HCT116 (cell line): ENCODE results near the gene PPFIA2. TPM values are rescaled to one million over a fixed set of nuclear protein-coding genes. Genes with fewer than 3 reads are reported as not detected.

Source experiments
- ATAC-seq: fragments of 200-7000 bp; cut with Tn5 transposase; 2 replicates; pipeline ENCODE4 v1.9.1; 2020; ENCODE audit warnings: mild to moderate bottlenecking, moderate library complexity
- BruUV-seq: library from RNA; stranded (reverse); fragments of 400-500 nt; replicated peaks from 2 replicates; lab custom pipeline; 2021; lab: Mats Ljungman, UMichigan
- CTCF ChIA-PET: fragments of 300-600 bp; sonication (Branson Sonifier 250); formaldehyde crosslinking; loops from one replicate; lab custom pipeline; 2021; ENCODE audit warnings: antibody characterized with exemption; lab: Charles Lee
- POLR2A ChIA-PET: fragments of 300-600, 350-600 bp; sonication (Branson Sonifier 250); formaldehyde crosslinking; loops from one replicate; lab custom pipeline; 2021; ENCODE audit warnings: antibody characterized with exemption; lab: Charles Lee
- RAD21 ChIA-PET, 2 experiments: fragments of 300-600 bp; sonication (Branson Sonifier 250); formaldehyde crosslinking; loops; one replicate each; lab custom pipeline; 2023; ENCODE audit warnings: low total read pairs in 2 of 2; ENCODE audit not compliant: uncharacterized antibody in 2 of 2, unreplicated experiment in 2 of 2, low non-redundant PET in 1 of 2; lab: Charles Lee
- DNase-seq: peaks from one replicate; pipeline ENCODE4 v3.0.0-alpha.2; 2010; ENCODE audit warnings: low read depth, low spot score
- H2AFZ ChIP-seq: fragments of 200-600 bp; shearing (Covaris generic), sonication (generic); 2 replicates; pipeline ENCODE4 v1.6.1; 2017; ENCODE audit warnings: low read depth, mixed run types, mixed read lengths, antibody characterized with exemption, low read length; ENCODE audit not compliant: poor library complexity, severe bottlenecking
- H3K27ac ChIP-seq: 2 replicates; pipeline ENCODE4 v1.5.1; 2012; ENCODE audit warnings: low read depth, low read length
- H3K27me3 ChIP-seq: fragments of 200-600 bp; sonication (generic); 2 replicates; pipeline ENCODE4 v1.6.1; 2016; ENCODE audit warnings: mixed run types, low read length, mixed read lengths; ENCODE audit not compliant: insufficient read depth
- H3K36me3 ChIP-seq, 2 experiments: fragments of 200-500 bp in 1 of 2; fragments of 200-600 bp in 1 of 2; sonication (Bioruptor generic) in 1 of 2; sonication (generic) in 1 of 2; 2 replicates each; pipeline versions ENCODE4 v1.5.1 to v1.6.1; 2014 to 2016; ENCODE audit warnings: low read length in 2 of 2, inconsistent platforms in 1 of 2, mixed read lengths in 1 of 2, mixed run types in 1 of 2; ENCODE audit not compliant: insufficient read depth in 2 of 2, control insufficient read depth in 1 of 2
- H3K4me1 ChIP-seq, 2 experiments: fragments of 200-600 bp in 1 of 2; sonication (generic) in 1 of 2; 2 replicates each; pipeline versions ENCODE4 v1.5.1 to v1.6.1; 2012 to 2017; ENCODE audit warnings: low read length in 2 of 2, inconsistent platforms in 1 of 2, mild to moderate bottlenecking in 1 of 2, mixed read lengths in 1 of 2, mixed run types in 1 of 2, moderate library complexity in 1 of 2; ENCODE audit not compliant: insufficient read depth in 2 of 2, control insufficient read depth in 1 of 2
- H3K4me2 ChIP-seq: fragments of 200-600 bp; sonication (generic); 2 replicates; pipeline ENCODE4 v1.6.1; 2017; ENCODE audit warnings: mixed run types, low read length, mixed read lengths
- H3K4me3 ChIP-seq, 2 experiments: fragments of 200-600 bp in 1 of 2; sonication (generic) in 1 of 2; replicated peaks in 1 of 2; 2 replicates each; pipeline ENCODE4 v1.5.1; 2011 to 2016; ENCODE audit warnings: low read length in 2 of 2, control low read depth in 1 of 2, low read depth in 1 of 2, mild to moderate bottlenecking in 1 of 2, mixed read lengths in 1 of 2, mixed run types in 1 of 2
- H3K79me2 ChIP-seq: fragments of 200-600 bp; sonication (generic); 2 replicates; pipeline ENCODE4 v1.6.1; 2017; ENCODE audit warnings: mild to moderate bottlenecking, mixed run types, low read length, moderate library complexity, mixed read lengths; ENCODE audit not compliant: insufficient read depth
- H3K9ac ChIP-seq: fragments of 200-600 bp; sonication (generic); 2 replicates; pipeline ENCODE4 v1.6.1; 2016; ENCODE audit warnings: low read length, mixed read lengths
- H3K9me2 ChIP-seq: fragments of 200-600 bp; sonication (generic), shearing (Covaris generic); 2 replicates; pipeline ENCODE4 v1.6.1; 2017; ENCODE audit warnings: mixed run types, mild to moderate bottlenecking, moderate library complexity; ENCODE audit not compliant: insufficient read depth
- H3K9me3 ChIP-seq, 2 experiments: fragments of 200-500 bp in 1 of 2; fragments of 200-600 bp in 1 of 2; sonication (Bioruptor generic) in 1 of 2; sonication (generic) in 1 of 2; 2 replicates each; pipeline ENCODE4 v1.6.1; 2014 to 2017; ENCODE audit warnings: low read length in 2 of 2, mixed read lengths in 2 of 2, inconsistent platforms in 1 of 2, low read depth in 1 of 2, mild to moderate bottlenecking in 1 of 2, mixed run types in 1 of 2, moderate library complexity in 1 of 2; ENCODE audit not compliant: control insufficient read depth in 1 of 2, insufficient read depth in 1 of 2
- H4K20me1 ChIP-seq: fragments of 200-600 bp; sonication (generic), shearing (Covaris generic); 2 replicates; pipeline ENCODE4 v1.6.1; 2017; ENCODE audit warnings: mixed run types, mild to moderate bottlenecking, moderate library complexity; ENCODE audit not compliant: insufficient read depth
- CBX3 ChIP-seq: IDR thresholded peaks from 2 replicates; pipeline ENCODE4 v1.6.1; 2012; ENCODE audit warnings: low read depth
- EGR1 ChIP-seq: IDR thresholded peaks from 2 replicates; pipeline ENCODE4 v1.6.1; 2012; ENCODE audit warnings: low read depth
- ELF1 ChIP-seq: IDR thresholded peaks from 2 replicates; pipeline ENCODE4 v1.6.1; 2012; ENCODE audit warnings: low read depth, borderline replicate concordance
- EZH2 ChIP-seq: fragments of 200-600 bp; sonication (generic); IDR thresholded peaks from 2 replicates; pipeline ENCODE4 v1.6.1; 2017; ENCODE audit warnings: antibody characterized with exemption, mixed run types
- JUND ChIP-seq: IDR thresholded peaks from 2 replicates; pipeline ENCODE4 v1.6.1; 2012
- POLR2AphosphoS5 ChIP-seq: IDR thresholded peaks from 2 replicates; pipeline ENCODE4 v1.6.1; 2011; ENCODE audit warnings: mild to moderate bottlenecking, low read depth, low read length, moderate library complexity
- RAD21 ChIP-seq: IDR thresholded peaks from 2 replicates; pipeline ENCODE4 v1.6.1; 2012; ENCODE audit warnings: low read depth, mild to moderate bottlenecking
- SP1 ChIP-seq: IDR thresholded peaks from 2 replicates; pipeline ENCODE4 v1.6.1; 2012; ENCODE audit warnings: low read depth
- SRF ChIP-seq: IDR thresholded peaks from 2 replicates; pipeline ENCODE4 v1.6.1; 2012; ENCODE audit warnings: low read depth
- TCF7L2 ChIP-seq: IDR thresholded peaks from 2 replicates; pipeline ENCODE4 v1.7.0; 2011; ENCODE audit warnings: borderline replicate concordance, inconsistent platforms; ENCODE audit not compliant: insufficient read depth, insufficient read length; ENCODE audit errors: extremely low read depth
- YY1 ChIP-seq: IDR thresholded peaks from 2 replicates; pipeline ENCODE4 v1.6.1; 2011; ENCODE audit warnings: low read length, low read depth, moderate library complexity, mild to moderate bottlenecking; ENCODE audit not compliant: insufficient replicate concordance; ENCODE audit errors: extremely low read depth
- ZFX ChIP-seq: fragments of 450-650 bp; IDR thresholded peaks from 2 replicates; pipeline ENCODE4 v1.6.1; 2017
- ZNF274 ChIP-seq: fragments of 200-500 bp; sonication (Bioruptor generic); IDR thresholded peaks from 2 replicates; pipeline ENCODE4 v1.6.1; 2014; ENCODE audit warnings: mild to moderate bottlenecking, low read depth, low read length, inconsistent platforms
- intact Hi-C: fragments of 100-400 bp; cut with micrococcal nuclease; formaldehyde crosslinking; loops from 2 replicates; pipeline ENCODE4 v1.10.0; 2022
- total RNA-seq: library from RNA; stranded (reverse); gene quantifications from one replicate; pipeline ENCODE4 v1.2.1, GENCODE V29; 2021; ENCODE audit not compliant: unreplicated experiment
- TF ChIP-seq, protein P1 (sequence below), 3 experiments: fragments of 200-600 bp in 1 of 3; sonication (generic) in 1 of 3; IDR thresholded peaks in 2 of 3; conservative IDR thresholded peaks in 1 of 3; 2 replicates each; pipeline ENCODE4 v1.5.1; 2012 to 2017; ENCODE audit warnings: low read depth in 2 of 3, low read length in 2 of 3, antibody characterized with exemption in 1 of 3, borderline replicate concordance in 1 of 3, control low read depth in 1 of 3, mild to moderate bottlenecking in 1 of 3, mixed read lengths in 1 of 3, mixed run types in 1 of 3, moderate library complexity in 1 of 3; ENCODE audit not compliant: insufficient read depth in 1 of 3
- TF ChIP-seq, protein P2 (sequence below): IDR thresholded peaks from 2 replicates; pipeline ENCODE4 v1.6.1; 2011; ENCODE audit warnings: mild to moderate bottlenecking, low read length, moderate library complexity; ENCODE audit not compliant: insufficient replicate concordance; ENCODE audit errors: extremely low read depth
- TF ChIP-seq, protein P3 (sequence below): IDR thresholded peaks from 2 replicates; pipeline ENCODE4 v1.6.1; 2012

PPFIA2 gene
- total RNA-seq, 1 experiment from 2014 or later = not detected

DNA sequence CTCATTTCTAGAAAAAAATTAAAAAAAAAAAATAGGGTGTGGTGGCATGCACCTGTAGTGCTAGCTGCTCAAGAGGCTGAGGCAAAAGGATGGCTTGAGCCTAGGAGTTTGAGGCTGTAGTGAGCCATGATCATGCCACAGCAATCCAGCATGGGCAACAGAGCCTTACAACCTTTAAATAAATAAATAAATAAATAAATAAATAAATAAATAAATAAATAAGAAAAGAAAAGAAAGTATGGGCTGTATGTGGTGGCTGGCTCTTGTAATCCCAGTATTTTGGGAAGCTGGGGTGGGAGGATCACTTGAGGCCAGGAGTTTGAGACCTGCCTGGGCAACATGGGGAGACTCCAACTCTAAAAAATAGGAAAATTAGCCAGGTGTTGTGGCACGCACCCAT is 373.0 kb downstream of the PPFIA2 start:
- RAD21 ChIA-PET = no interaction called here
- Histone ChIP-seq H2AFZ (no peak overlapping the region), H3K9me3 (no peaks in the 10 kb centered on the region), H3K9me2 (no peaks in the 10 kb centered on the region), H3K79me2 (no peaks in the 10 kb centered on the region), H4K20me1 (no peaks in the 10 kb centered on the region), H3K4me2 (no peak overlapping the region), H3K9ac (no peak overlapping the region), H3K4me1 (no peaks in the 10 kb centered on the region), H3K36me3 (no peaks in the 10 kb centered on the region), H3K4me3 (no peak overlapping the region), H3K27ac (no peak overlapping the region), H3K27me3 (peaks cover 5% of the 10 kb centered on the region; the same call in 1 of the 2 replicates)
- no peak for DNase-seq
- BruUV-seq = no TSS peak
- ATAC-seq = no peak
- intact Hi-C loops = no loop called here
- TF ChIP-seq SP1 (no peak), POLR2AphosphoS5 (no peak), YY1 (no peak)
- POLR2A ChIA-PET = no interaction called here
- CTCF ChIA-PET = no interaction called here

DNA sequence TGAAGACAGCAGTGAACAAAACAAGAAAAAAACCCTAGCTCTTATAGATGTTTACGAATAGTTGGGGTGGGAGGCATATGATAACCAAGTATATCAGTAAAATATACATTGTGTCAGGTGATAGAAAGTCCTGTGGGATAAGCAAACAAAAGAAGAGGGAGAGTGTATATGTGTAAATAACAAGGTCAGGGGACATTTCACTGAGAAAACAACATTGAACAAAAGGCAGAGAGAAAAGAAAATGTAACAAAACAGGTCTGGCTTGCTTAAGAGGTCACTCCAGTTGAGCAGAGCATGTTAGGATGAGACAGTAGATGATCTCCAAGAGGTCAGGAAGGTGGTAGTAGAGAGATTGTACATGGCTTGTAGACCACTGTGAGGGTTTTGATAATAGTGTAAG is 377.2 kb downstream of the PPFIA2 start:
- peaks cover 5% of the 10 kb centered on the region; the same call in 1 of the 2 replicates for H3K27me3 ChIP-seq
- intact Hi-C loops = no loop called here
- CTCF ChIA-PET = no interaction called here
- H3K36me3 ChIP-seq = no peaks in the 10 kb centered on the region
- no peak for DNase-seq
- H4K20me1 ChIP-seq = no peaks in the 10 kb centered on the region
- POLR2A ChIA-PET = no interaction called here
- H3K79me2 ChIP-seq = no peaks in the 10 kb centered on the region
- no peak overlapping the region for H3K9ac ChIP-seq
- BruUV-seq = no TSS peak
- no peak overlapping the region for H3K4me3 ChIP-seq
- RAD21 ChIA-PET = no interaction called here
- no peaks in the 10 kb centered on the region for H3K9me3 ChIP-seq
- no peaks in the 10 kb centered on the region for H3K4me1 ChIP-seq
- no peak overlapping the region for H2AFZ ChIP-seq
- TF ChIP-seq, protein P1, sequence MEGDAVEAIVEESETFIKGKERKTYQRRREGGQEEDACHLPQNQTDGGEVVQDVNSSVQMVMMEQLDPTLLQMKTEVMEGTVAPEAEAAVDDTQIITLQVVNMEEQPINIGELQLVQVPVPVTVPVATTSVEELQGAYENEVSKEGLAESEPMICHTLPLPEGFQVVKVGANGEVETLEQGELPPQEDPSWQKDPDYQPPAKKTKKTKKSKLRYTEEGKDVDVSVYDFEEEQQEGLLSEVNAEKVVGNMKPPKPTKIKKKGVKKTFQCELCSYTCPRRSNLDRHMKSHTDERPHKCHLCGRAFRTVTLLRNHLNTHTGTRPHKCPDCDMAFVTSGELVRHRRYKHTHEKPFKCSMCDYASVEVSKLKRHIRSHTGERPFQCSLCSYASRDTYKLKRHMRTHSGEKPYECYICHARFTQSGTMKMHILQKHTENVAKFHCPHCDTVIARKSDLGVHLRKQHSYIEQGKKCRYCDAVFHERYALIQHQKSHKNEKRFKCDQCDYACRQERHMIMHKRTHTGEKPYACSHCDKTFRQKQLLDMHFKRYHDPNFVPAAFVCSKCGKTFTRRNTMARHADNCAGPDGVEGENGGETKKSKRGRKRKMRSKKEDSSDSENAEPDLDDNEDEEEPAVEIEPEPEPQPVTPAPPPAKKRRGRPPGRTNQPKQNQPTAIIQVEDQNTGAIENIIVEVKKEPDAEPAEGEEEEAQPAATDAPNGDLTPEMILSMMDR (IDR thresholded peaks at IDR 0.05 in 2 of 3, conservative IDR thresholded peaks at IDR 0.05 in 1 of 3; ENCODE audit: borderline replicate concordance in 1 of 3, insufficient read depth in 1 of 3, low read depth in 2 of 3, low read length in 2 of 3) = no peak
- TF ChIP-seq, protein P2, sequence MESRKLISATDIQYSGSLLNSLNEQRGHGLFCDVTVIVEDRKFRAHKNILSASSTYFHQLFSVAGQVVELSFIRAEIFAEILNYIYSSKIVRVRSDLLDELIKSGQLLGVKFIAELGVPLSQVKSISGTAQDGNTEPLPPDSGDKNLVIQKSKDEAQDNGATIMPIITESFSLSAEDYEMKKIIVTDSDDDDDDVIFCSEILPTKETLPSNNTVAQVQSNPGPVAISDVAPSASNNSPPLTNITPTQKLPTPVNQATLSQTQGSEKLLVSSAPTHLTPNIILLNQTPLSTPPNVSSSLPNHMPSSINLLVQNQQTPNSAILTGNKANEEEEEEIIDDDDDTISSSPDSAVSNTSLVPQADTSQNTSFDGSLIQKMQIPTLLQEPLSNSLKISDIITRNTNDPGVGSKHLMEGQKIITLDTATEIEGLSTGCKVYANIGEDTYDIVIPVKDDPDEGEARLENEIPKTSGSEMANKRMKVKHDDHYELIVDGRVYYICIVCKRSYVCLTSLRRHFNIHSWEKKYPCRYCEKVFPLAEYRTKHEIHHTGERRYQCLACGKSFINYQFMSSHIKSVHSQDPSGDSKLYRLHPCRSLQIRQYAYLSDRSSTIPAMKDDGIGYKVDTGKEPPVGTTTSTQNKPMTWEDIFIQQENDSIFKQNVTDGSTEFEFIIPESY = no peak
- TF ChIP-seq SRF = no peak
- no peak for TF ChIP-seq ZFX
- no peak for TF ChIP-seq JUND
- TF ChIP-seq EZH2 = no peak
- no peak for TF ChIP-seq CBX3
- TF ChIP-seq POLR2AphosphoS5 = no peak
- no peak for TF ChIP-seq RAD21
- TF ChIP-seq EGR1 = no peak
- TF ChIP-seq TCF7L2 = no peak
- no peak for TF ChIP-seq SP1
- TF ChIP-seq, protein P3, sequence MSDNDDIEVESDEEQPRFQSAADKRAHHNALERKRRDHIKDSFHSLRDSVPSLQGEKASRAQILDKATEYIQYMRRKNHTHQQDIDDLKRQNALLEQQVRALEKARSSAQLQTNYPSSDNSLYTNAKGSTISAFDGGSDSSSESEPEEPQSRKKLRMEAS = no peak
- TF ChIP-seq ELF1 = no peak
- TF ChIP-seq ZNF274 = no peak
- no peak overlapping the region for H3K27ac ChIP-seq
- H3K9me2 ChIP-seq = no peaks in the 10 kb centered on the region
- no peak for ATAC-seq
- H3K4me2 ChIP-seq = no peak overlapping the region
